COLO668 (cell line): Measurements from ENCODE around the gene KIAA1328.

Experiments used
- DNase-seq: peaks from one replicate; lab custom pipeline; 2025; ENCODE audit not compliant: unreplicated experiment; lab: John Stamatoyannopoulos, UW

The KIAA1328 gene

DNA sequence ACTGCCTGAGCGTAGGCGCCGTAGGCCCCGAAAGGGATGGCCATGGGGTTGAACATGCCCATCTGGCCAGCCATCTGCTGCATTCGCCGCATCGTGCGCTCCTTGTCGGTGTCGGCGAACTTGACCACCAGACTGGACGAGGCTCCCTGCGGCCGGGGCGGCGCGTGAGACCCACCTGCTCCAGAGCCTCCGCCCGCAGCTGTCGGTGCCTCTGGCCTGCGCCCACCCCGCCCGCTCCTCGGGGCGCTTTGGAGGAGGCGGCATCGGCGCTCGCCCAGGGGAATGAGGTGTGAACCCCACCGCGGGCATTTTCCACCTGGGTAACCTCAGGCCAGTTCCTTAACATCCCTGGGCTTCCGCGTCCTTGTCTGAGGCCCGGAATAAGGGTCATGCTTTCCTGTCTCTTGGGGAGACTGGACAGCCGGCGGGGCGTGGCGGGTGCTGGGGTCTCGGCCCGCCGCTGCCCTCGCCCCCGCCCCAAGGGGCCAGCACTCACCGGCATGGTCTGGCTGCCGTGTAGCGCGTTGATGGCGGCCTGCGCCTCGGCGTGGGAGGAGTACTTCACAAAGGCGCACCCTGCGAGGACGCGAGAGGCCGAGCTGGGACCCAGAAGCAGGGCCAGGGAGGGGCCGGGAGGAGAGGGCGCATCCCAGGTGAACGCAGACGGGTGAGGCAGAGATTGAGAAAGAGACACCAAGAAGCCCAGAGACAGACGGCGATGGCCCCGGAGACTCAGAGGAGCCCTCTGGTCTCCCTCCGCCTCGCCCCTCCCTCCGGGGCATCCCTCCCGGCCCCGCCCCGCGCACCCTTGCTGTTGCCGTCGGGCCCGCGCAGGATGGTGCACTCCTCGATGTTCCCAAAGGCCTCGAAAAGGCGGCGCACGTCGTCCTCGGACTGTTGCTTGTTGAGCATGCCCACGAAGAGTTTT is 445.6 kb downstream of the KIAA1328 start:
- no peak for DNase-seq

DNA sequence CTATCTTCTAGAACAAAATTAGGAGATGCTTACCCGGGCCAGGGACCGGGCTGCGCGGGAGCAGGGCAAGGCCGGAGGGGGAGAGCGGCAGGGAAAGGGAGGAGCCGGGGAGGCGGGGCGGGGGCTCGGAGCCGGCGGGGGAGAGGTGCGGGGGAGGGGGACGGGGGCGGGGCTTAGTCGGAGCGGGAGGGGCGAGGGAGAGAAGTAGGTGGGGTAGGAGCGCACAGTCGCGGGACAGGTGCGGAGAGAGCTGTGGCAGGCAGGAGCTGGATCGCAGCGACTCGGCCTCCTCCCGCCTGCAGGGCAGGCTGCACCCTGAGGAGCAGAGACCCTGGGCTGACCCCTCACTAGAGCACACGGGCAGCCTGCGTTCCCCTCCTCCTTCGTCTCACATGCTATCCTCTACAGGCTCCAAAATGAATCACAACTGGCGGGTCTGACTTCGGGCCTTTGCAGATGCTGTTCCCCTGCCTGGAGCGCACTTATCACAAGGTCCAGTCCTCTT is 446.4 kb downstream of the KIAA1328 start:
- DNase-seq, result no peak

DNA sequence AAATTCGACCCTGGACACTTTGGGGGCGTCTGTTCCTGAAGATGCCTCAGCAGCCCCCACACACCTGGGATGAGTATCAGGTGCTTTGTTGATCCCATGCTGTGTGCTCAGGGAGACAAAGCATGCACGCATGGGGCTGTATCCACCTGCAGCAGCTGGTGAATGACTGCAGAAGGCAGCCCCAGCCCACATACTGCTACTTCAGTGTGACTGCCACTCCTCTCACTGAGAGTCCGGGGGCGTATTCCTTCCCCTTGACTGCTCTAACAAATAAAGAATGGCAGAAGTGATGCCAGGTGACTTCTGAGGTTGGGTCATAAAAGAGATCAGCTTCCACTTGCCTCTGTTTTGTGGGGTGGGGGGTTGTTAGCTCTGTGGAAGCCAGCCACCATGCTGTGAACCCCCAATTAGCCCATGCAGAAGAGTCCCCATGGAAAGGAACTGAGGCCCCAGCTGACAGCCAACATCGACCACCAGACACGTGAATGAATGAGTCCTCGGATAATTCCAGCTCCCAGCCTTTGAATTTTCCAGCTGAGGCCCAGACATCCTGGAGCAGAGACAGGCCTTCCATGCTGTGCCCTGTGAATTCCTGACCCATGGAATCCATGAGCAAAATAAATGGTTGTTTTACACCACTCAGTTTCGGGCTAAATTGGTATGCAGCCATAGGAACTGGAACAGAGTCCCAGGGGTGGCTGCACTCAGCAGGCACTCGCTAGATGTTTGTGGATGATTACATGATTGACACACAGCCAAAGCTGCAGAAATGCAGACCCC is 447.4 kb downstream of the KIAA1328 start:
- no peak for DNase-seq

DNA sequence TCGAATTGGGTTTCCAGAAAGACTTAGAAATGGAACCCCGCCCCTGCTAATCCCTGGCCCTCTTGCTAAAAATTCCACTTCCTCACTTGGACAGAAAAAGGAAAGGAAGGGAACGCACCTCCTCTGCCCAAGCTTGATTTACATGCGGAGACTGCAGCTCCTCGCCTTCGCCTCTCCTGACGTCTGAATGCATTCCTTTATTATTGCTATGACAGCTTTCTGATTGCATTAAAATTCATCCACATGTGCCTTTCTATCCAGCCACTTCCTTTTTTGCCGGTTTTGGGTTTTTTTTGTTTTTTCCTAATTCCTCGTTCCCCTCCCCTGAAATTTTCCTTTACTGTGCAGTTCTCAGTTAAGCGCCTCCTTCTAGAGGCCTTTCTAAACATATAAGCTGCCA is 448.9 kb downstream of the KIAA1328 start:
- DNase-seq, result no peak
